Activated T-helper 9 cell treated with anti-CD3 and anti-CD28 coated beads, Interleukin-2, amount 50 U/mL, for 16 hours (primary cell): ENCODE measurements around the gene LRRC14B.
"Not testable (repeated sequence)": the region's sequence is repeated elsewhere in the genome, so short reads cannot be mapped to it uniquely, and the experiment has no call there.

Experiments used
- DNase-seq: peaks from one replicate; pipeline ENCODE4 v3.0.0-alpha.2; 2020; ENCODE audit warnings: low read depth

The LRRC14B gene

GRCh38 chr5:192970-193831, 1.9 kb downstream of the LRRC14B start:
- no peak for DNase-seq

- DNase-seq: no peak
Measured at GRCh38 chr5:194102-194501, 2.8 kb downstream of the LRRC14B start.

GRCh38 chr5:194603-195209, 3.4 kb downstream of the LRRC14B start:
- no peak for DNase-seq

- no peak for DNase-seq
Measured at GRCh38 chr5:195401-196160, 4.3 kb downstream of the LRRC14B start.

- no peak for DNase-seq
Measured at GRCh38 chr5:196350-196749, 5.1 kb downstream of the LRRC14B start.

GRCh38 chr5:197031-197430, 5.7 kb downstream of the LRRC14B start:
- not testable (repeated sequence) for DNase-seq

- DNase-seq: no peak
Measured at GRCh38 chr5:197892-198489, 6.7 kb downstream of the LRRC14B start.

- DNase-seq: no peak
Measured at GRCh38 chr5:198516-199196, 7.4 kb downstream of the LRRC14B start.

GRCh38 chr5:199197-199949, 8.1 kb downstream of the LRRC14B start:
- DNase-seq: no peak

GRCh38 chr5:199950-200645, 8.8 kb downstream of the LRRC14B start:
- DNase-seq: no peak

GRCh38 chr5:200985-201384, 9.7 kb downstream of the LRRC14B start:
- no peak for DNase-seq

GRCh38 chr5:201672-202071, 10.4 kb downstream of the LRRC14B start:
- no peak for DNase-seq

- no peak for DNase-seq
Measured at GRCh38 chr5:203246-203930, 12.1 kb downstream of the LRRC14B start.

- DNase-seq: no peak
Measured at GRCh38 chr5:204001-204400, 12.7 kb downstream of the LRRC14B start.

GRCh38 chr5:204462-204861, 13.2 kb downstream of the LRRC14B start:
- DNase-seq: no peak

- no peak for DNase-seq
Measured at GRCh38 chr5:204966-205670, 13.8 kb downstream of the LRRC14B start.

- DNase-seq: no peak
Measured at GRCh38 chr5:206406-206805, 15.1 kb downstream of the LRRC14B start.

GRCh38 chr5:206927-207536, 15.7 kb downstream of the LRRC14B start:
- no peak for DNase-seq

- DNase-seq: no peak
Measured at GRCh38 chr5:207599-207998, 16.3 kb downstream of the LRRC14B start.
